Panc1 (cell line): ENCODE data around the gene PTPN4.

ENCODE experiments used
- CTCF ChIP-seq: fragments of 450-650 bp; IDR thresholded peaks from 2 replicates; pipeline ENCODE4 v1.5.1; 2017; ENCODE audit warnings: mild to moderate bottlenecking
- POLR2AphosphoS5 ChIP-seq: IDR thresholded peaks from 2 replicates; pipeline ENCODE4 v1.6.1; 2012; ENCODE audit warnings: mild to moderate bottlenecking, low read depth, low read length, moderate library complexity
- SIN3A ChIP-seq: IDR thresholded peaks from 2 replicates; pipeline ENCODE4 v1.6.1; 2012; ENCODE audit warnings: low read depth, mild to moderate bottlenecking, low read length, moderate library complexity, borderline replicate concordance; ENCODE audit not compliant: insufficient read depth
- TCF7L2 ChIP-seq: IDR thresholded peaks from 2 replicates; pipeline ENCODE4 v1.6.1; 2011; ENCODE audit warnings: mild to moderate bottlenecking, low read depth, low read length, inconsistent platforms

DNA sequence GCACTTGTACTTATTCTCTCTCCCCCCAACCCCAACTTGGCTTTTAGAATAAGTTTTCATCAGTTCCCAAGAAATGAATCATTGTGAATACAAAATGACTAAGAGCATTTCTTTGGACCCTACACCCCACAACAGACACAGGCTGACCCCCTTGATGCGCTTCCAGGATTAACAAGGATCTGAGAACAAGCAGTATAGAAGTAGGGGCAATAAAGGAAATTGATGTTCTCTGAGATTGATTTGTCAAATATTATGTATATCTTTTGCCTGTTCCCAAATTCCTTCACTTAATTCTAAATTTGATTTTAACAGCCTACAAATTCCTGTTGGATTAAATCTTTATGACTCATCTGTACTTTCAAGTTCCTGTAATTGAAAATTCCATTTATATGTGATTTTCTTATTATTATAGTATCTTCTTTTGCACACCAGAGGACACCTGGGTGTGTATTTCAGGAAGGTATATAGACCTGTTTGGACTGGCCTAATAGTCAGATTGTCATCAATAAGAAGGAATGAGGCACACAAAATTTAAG lies 10.2 kb upstream of the PTPN4 start:
- no peak for TF ChIP-seq CTCF
- no peak for TF ChIP-seq POLR2AphosphoS5
- TF ChIP-seq SIN3A = no peak
- no peak for TF ChIP-seq TCF7L2
